NCI-H2171 treated with DMSO at 0.1 percent for 48 hours (cell line): ENCODE results near the gene STXBP5L.
"Not testable (repeated sequence)": the region's sequence is repeated elsewhere in the genome, so short reads cannot be mapped to it uniquely, and the experiment has no call there.

Experiments
- DNase-seq: peaks from one replicate; lab custom pipeline; 2025; lab: John Stamatoyannopoulos, UW

The STXBP5L gene

DNA sequence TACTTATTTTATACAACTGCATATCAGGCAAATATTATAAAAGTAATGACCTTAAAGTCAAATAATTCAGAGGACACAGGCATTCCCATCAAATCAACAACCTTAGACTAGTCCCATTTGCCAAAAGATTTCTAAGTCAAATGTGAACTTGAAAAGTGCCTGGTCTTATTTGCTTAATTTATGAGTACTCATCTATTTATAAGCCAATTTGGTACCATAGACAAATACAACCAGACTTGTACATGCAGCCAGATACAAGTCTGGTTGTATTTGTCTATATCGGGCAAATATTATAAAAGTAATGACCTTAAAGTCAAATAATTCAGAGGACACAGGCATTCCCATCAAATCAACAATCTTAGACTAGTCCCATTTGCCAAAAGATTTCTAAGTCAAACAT, 322.2 kb downstream of the STXBP5L start:
- not testable (repeated sequence) for DNase-seq

DNA sequence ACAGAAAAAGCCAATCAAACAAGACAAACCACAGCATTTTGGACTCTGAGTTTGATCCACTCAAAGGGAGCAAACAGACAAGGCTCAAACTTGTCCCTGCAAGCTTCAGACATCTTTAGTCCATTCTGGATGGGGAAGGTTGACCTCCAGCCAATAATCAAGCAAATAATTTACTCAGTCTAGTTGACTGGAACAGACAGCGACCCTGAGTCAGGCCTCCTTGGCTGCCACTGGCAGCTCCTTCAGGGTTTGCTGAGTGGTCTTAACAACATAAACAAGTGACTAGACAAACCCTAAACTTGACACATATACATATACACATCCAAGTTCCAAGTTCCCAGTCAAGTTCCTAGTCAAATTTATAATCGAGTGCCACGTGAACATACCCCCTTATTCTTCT, 323.9 kb downstream of the STXBP5L start:
- no peak for DNase-seq

DNA sequence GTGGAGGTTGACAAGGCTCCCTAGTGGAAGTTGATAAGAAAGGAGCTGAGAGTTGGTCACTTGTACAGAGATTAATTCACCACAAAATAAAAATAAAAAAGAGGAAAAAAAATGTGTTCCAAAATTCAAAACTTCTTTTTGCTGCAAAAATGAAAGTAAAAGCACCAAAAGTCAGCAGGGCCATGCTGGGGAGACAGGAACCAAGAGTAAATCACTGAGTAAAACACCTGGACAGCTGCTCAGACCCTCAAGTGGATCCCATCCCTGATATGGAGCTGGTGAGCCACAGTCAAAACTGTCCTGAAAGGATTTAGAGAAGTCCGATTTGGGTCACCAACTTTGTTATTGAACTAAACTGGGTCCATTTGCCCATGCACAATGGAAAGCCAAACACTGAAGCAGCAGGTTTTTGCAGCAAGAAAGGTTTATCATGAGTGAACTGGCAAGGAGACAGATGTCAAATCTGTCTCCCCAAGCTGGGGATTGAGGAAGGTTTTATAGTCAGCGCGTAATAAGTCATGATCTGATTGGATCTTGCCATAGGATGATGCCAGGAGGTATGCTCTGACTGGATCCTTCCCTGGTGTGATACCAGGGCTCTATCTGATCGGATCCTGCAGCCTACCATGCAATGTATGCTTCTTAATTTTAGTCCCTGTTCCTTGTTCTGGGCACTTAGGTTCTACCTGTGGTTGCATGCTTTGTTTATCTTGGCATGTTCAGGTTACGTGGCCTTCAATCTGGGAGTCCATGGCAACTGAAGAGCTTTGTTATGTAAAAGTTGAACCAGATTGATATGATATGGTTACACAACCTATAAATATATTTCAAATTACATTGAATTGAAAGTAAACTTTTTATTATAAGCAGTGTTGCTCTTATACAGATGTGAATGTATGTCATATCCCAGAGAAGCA, 324.6 kb downstream of the STXBP5L start:
- DNase-seq, result no peak

DNA sequence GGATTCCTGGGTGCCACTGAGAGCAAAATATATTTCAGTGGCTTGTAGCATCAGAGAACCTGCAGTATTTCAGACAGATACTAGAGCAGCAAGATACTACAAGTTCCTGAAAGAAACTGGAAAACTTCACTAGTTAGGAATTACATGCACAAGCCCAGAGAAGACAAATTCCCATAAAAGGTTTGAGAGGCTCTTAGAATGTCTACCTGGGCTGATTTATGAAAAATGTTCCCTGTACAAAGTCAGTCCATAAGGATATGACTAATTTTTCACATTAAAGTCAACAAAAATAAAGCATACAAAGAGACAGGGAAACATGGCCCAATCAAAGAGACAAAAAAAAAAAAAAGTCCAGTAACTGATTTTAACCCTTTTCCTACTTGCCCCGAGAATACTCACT, 335.2 kb downstream of the STXBP5L start:
- no peak for DNase-seq

DNA sequence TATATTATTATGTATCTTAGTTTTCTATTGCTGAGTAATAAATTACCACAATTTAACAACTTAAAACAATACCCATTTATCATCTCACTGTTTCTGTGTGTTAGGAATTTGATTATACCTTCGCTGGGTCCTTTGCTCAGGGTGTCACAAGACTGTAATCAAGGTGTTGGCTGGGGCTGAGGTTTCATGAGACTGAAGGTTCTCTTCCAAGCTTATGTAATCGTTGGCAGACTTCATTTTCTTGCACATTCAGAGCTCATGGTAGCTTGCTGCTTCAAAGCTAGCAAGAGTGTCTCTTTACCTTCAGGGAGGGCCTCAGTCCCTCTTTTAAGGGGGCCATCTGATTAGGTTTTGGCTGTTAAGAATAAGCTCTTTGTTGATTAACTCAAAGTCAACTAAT, 344.7 kb downstream of the STXBP5L start:
- no peak for DNase-seq

GRCh38 chr3:121269389-121269788, 361.4 kb downstream of the STXBP5L start:
- no peak for DNase-seq

DNA sequence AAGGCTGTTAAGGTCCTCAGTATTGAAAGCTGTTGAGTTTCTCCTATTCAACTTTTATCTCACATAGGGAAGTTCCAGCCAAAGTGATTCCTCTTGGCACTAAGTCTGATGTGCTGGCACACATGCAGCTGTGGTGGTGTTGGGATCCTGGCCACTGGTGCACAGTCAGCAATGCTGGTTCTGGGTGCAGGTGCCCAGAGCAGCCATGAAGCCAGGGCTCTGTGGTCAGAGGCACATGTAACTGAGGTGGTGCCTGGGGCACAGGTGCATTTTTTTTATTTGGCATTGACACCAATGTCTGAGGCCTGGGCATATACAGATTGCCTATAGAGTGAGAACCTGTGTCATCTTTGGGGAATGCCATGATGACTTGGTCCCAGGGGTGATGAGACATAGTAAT, 366.4 kb downstream of the STXBP5L start:
- DNase-seq, result no peak

DNA sequence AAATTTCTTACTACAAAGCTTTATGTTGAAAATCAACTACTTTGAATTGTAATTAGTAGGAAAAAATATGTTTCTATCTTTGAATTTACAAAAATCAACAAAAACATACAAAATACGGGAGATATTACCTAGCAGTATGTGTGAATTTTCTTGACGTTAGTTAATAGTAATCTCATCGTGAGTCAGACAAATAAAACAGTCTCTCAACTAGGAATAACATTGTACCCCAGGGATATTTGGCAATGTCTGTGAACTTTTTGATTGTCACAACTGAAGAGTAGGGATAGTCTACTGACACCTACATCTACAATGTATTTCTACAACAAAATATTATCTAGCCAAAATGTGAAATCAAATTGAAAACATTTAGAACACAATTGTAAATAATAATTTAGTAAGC, 387.4 kb downstream of the STXBP5L start:
- no peak for DNase-seq

DNA sequence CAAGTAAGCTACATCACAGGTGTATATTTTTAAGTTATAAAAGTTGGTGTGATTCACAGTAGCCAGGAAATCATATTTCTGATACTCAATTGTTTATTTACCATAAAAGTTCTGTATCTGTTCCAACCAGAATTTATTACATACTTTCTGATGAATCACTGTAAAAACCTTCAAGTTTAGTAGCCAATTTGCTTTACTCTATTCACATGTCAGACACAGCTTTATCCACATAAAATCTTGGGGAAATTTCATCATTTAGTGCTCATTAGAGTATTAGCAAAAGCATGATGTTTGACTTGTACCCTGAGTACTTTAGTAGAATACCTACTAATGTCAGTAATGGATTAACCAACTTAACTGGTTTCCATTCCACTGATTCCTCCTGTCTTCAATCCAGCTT, 388.0 kb downstream of the STXBP5L start:
- no peak for DNase-seq

DNA sequence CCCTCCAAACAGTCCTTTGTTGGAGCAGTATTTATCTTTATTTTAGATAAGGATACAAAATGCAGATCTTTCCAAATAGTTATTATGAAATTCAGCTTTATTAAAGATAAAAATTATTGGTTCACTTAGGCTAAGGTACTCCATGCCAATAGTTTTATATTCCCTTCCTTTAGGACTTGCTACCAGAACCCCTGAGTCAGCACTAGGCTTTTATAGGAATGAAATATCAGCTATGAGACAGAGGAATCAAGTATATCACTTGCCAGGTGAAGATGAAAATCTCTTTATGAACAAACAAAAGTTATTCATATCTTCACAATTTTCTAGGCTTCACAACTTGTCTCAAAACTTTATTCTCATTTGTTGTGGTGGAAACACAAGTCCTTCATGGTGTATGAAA, 416.3 kb downstream of the STXBP5L start:
- no peak for DNase-seq

DNA sequence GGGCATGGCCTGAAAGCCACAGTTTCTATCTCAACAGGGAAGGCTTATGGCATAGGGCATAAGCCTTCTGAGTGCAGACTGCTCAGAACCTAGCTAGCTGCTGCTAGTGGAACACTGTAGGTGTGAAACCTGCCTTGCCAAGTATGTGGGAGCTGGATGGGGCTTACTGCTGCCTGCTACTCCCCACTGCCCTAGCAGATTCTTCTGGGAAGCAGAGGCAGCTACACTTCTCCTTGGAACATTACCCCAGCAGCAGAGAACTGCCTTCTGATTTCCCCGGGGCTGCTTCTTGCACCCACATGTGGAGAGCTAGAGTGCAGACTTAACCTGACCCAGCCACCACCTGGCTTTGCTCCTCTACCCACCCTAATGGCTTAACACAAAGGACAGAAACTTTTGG, 422.1 kb downstream of the STXBP5L start:
- no peak for DNase-seq

DNA sequence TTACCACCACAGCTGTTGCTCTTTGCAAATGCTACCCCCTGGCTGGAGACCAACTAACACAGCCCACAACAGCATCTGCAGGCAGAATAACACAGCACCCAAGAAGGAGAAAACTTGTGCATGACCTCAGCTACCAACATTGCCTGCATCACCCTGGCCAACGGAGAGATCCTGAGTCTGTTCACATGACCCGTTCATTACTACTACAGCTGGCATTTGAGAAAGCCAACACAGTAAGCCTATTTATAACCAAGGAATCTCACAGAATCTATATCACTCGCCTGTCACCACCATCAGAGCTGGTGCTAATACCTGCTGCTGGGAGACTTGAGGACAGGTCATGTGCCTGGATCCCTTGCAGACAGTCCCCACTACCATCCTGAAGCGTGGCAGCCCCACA, 422.6 kb downstream of the STXBP5L start:
- DNase-seq, result no peak

DNA sequence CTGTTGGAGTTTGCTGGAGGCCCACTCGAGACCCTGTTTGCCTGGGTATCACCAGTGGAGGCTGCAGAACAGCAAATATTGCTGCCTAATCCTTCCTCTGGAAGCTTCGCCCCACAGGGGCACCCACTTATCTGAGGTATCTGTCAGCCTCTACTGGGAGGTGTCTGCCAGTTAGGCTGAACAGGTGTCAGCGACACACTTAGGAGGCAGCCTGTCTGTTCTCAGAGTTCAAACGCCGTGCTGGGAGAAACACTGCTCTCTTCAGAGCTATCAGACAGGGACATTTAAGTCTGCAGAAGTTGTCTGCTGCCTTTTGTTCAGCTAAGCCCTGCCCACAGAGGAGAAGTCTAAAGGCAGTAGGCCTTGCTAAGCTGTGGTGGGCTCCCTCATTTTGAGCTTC, 448.0 kb downstream of the STXBP5L start:
- DNase-seq, result not testable (repeated sequence)

DNA sequence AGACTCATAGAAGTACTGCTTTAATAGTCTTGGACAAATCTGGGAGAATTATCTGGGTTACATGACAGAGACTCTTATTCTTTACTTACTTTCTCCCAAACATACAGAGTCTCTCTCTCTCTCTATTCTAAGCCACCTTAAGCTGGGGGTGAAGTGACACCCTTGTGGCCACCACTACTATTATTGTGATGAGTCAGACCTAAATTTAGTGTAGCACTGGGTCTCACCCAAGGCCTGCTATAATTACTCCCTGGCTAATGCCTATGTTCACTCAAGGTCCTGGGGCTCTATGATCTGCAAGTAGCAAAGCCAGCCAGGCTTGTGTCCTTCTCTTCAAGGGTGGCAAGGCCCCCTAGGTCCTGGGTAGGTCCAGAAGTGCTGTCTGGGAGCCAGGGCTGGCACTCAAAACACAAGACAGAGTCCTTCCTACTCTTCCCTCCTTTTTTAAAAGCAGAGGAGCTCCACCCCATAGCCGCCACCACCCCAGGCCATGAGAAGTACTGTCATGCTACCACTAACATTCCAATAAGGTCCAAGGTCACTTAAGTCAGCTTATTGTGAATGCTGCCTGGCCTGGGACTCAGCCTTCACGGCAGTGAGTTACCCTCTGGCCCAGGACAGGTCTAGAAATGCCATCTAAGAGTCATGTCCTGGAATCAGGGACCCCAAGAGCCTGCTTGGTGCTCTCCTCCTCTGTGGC, 454.2 kb downstream of the STXBP5L start:
- no peak for DNase-seq

GRCh38 chr3:121388308-121388707, 480.3 kb downstream of the STXBP5L start:
- not testable (repeated sequence) for DNase-seq

GRCh38 chr3:121395967-121396366, 488.0 kb downstream of the STXBP5L start:
- DNase-seq, result not testable (repeated sequence)

DNA sequence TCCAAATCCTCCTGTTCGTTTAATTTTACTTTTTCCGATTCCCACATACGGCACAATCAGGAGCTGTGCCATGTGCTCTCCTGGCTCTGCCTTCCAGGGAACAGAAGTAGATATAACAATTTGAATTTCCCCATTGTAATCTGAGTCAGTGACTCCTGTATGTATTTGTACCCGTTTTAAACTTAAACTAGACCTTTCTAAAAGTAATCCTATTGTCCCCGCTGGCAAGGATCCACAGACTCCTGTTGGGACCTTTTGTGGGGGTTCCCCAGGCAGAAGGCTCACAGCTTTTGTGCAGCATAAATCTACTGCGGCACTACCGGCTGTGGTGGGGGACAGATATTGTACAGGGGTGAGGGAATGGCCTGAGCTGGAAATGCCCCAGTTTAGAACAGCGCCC, 490.0 kb downstream of the STXBP5L start:
- not testable (repeated sequence) for DNase-seq

GRCh38 chr3:121399820-121400219, 491.8 kb downstream of the STXBP5L start:
- no peak for DNase-seq

GRCh38 chr3:121405631-121406030, 497.6 kb downstream of the STXBP5L start:
- DNase-seq, result no peak

- DNase-seq, result no peak
Observed at GRCh38 chr3:121411523-121411922, 503.5 kb downstream of the STXBP5L start.

GRCh38 chr3:121414924-121415323, 506.9 kb downstream of the STXBP5L start:
- DNase-seq, result no peak

- no peak for DNase-seq
Observed at GRCh38 chr3:121418182-121418581, 510.2 kb downstream of the STXBP5L start.

GRCh38 chr3:121424549-121424948, 516.5 kb downstream of the STXBP5L start:
- no peak for DNase-seq
